AG09309 (cell line): Measurements from ENCODE around the gene CHRNE.

Experiments
- DNase-seq: peaks from one replicate; pipeline ENCODE4 v3.0.0-alpha.2; 2010; ENCODE audit warnings: low read depth
- H3K4me3 ChIP-seq: 2 replicates; pipeline ENCODE4 v1.5.1; 2011; ENCODE audit warnings: mild to moderate bottlenecking, low read depth, low read length, moderate library complexity; ENCODE audit not compliant: control insufficient read depth
- CTCF ChIP-seq: IDR thresholded peaks from 2 replicates; pipeline ENCODE4 v1.5.1; 2011; ENCODE audit warnings: mild to moderate bottlenecking, low read depth, low read length, inconsistent platforms; ENCODE audit not compliant: insufficient read depth, control insufficient read depth; ENCODE audit errors: missing control alignments

Gene CHRNE

GRCh38 chr17:4893721-4894560, 9.0 kb downstream of the CHRNE start:
- H3K4me3 ChIP-seq, result no peak overlapping the region
- no peak for TF ChIP-seq CTCF
- DNase-seq, result no peak

GRCh38 chr17:4893272-4893671, 9.6 kb downstream of the CHRNE start:
- no peak for TF ChIP-seq CTCF
- no peak overlapping the region for H3K4me3 ChIP-seq
- DNase-seq, result no peak

GRCh38 chr17:4892499-4893221, 10.2 kb downstream of the CHRNE start:
- DNase-seq, result no peak
- no peak for TF ChIP-seq CTCF
- no peak overlapping the region for H3K4me3 ChIP-seq

- DNase-seq, result no peak
- no peak for TF ChIP-seq CTCF
- H3K4me3 ChIP-seq, result no peak overlapping the region
Observed at GRCh38 chr17:4891411-4892410, 11.2 kb downstream of the CHRNE start.

- DNase-seq, result no peak
- H3K4me3 ChIP-seq, result no peak overlapping the region
- no peak for TF ChIP-seq CTCF
Observed at GRCh38 chr17:4887581-4887980, 15.3 kb downstream of the CHRNE start.

- H3K4me3 ChIP-seq, result no peak overlapping the region
- TF ChIP-seq CTCF, result no peak
- no peak for DNase-seq
Observed at GRCh38 chr17:4886830-4887229, 16.1 kb downstream of the CHRNE start.
